GM19455 (cell line): ENCODE data around the gene SLTM.
"Not testable (repeated sequence)": the region's sequence is repeated elsewhere in the genome, so short reads cannot be mapped to it uniquely, and the experiment has no call there.

ENCODE experiments used
- ATAC-seq: cut with Tn5 transposase; IDR thresholded peaks from one replicate; pipeline ENCODE4 v1.9.1; 2021; ENCODE audit not compliant: unreplicated experiment

Gene SLTM

GRCh38 chr15:58929891-58930416 is 3.5 kb downstream of the SLTM start:
- ATAC-seq = no peak

GRCh38 chr15:58926823-58927222 is 6.7 kb downstream of the SLTM start:
- ATAC-seq = no peak

- ATAC-seq = no peak
Measured at GRCh38 chr15:58924327-58924726, 9.2 kb downstream of the SLTM start.

- no peak for ATAC-seq
Measured at GRCh38 chr15:58923696-58924300, 9.7 kb downstream of the SLTM start.

- no peak for ATAC-seq
Measured at GRCh38 chr15:58923284-58923683, 10.2 kb downstream of the SLTM start.

- ATAC-seq = no peak
Measured at GRCh38 chr15:58921267-58921790, 12.2 kb downstream of the SLTM start.

- ATAC-seq = not testable (repeated sequence)
Measured at GRCh38 chr15:58920447-58920846, 13.0 kb downstream of the SLTM start.

- ATAC-seq = no peak
Measured at GRCh38 chr15:58919232-58919631, 14.2 kb downstream of the SLTM start.

GRCh38 chr15:58918239-58918638 is 15.2 kb downstream of the SLTM start:
- no peak for ATAC-seq

GRCh38 chr15:58917613-58918129 is 15.8 kb downstream of the SLTM start:
- ATAC-seq = not testable (repeated sequence)

GRCh38 chr15:58916962-58917361 is 16.5 kb downstream of the SLTM start:
- ATAC-seq = no peak

- ATAC-seq = no peak
Measured at GRCh38 chr15:58910456-58910855, 23.0 kb downstream of the SLTM start.

GRCh38 chr15:58909616-58910015 is 23.9 kb downstream of the SLTM start:
- no peak for ATAC-seq

- no peak for ATAC-seq
Measured at GRCh38 chr15:58908550-58909309, 24.7 kb downstream of the SLTM start.

- ATAC-seq = no peak
Measured at GRCh38 chr15:58900631-58901030, 32.8 kb downstream of the SLTM start.

GRCh38 chr15:58898150-58898680 is 35.3 kb downstream of the SLTM start:
- ATAC-seq = no peak

- no peak for ATAC-seq
Measured at GRCh38 chr15:58889363-58889762, 44.1 kb downstream of the SLTM start.

GRCh38 chr15:58886921-58887320 is 46.6 kb downstream of the SLTM start:
- no peak for ATAC-seq

GRCh38 chr15:58883926-58884325 is 49.6 kb downstream of the SLTM start:
- not testable (repeated sequence) for ATAC-seq

- ATAC-seq = no peak
Measured at GRCh38 chr15:58882243-58882642, 51.2 kb downstream of the SLTM start.

GRCh38 chr15:58880320-58880719 is 53.2 kb downstream of the SLTM start:
- ATAC-seq = no peak
